ENCODE measurements around the gene MPZL2.
A peak's percentile ranks its signal among the peaks of the same experiment; 100 is the strongest.

MPZL2 gene

GRCh38 chr11:118283756-118284350 is 19.8 kb upstream of the MPZL2 start:
- DNase-seq (ENCODE audit: low spot score) = no peak

GRCh38 chr11:118283037-118283636 is 19.0 kb upstream of the MPZL2 start:
- DNase-seq (ENCODE audit: low spot score) = no peak

GRCh38 chr11:118282606-118283005 is 18.5 kb upstream of the MPZL2 start:
- no peak for DNase-seq (ENCODE audit: low spot score)

- no peak for DNase-seq (ENCODE audit: low spot score)
Measured at GRCh38 chr11:118281284-118281683, 17.2 kb upstream of the MPZL2 start.

- no peak for DNase-seq (ENCODE audit: low spot score)
Measured at GRCh38 chr11:118277312-118277711, 13.2 kb upstream of the MPZL2 start.

- DNase-seq (ENCODE audit: low spot score) = no peak
Measured at GRCh38 chr11:118276422-118276821, 12.3 kb upstream of the MPZL2 start.

- DNase-seq (ENCODE audit: low spot score) = no peak
Measured at GRCh38 chr11:118275176-118275575, 11.1 kb upstream of the MPZL2 start.

- no peak for DNase-seq (ENCODE audit: low spot score)
Measured at GRCh38 chr11:118274186-118274585, 10.1 kb upstream of the MPZL2 start.

GRCh38 chr11:118272001-118272400 is 7.9 kb upstream of the MPZL2 start:
- no peak for DNase-seq (ENCODE audit: low spot score)

GRCh38 chr11:118267486-118267885 is 3.4 kb upstream of the MPZL2 start:
- no peak for DNase-seq (ENCODE audit: low spot score)

GRCh38 chr11:118265954-118266353 is 1.9 kb upstream of the MPZL2 start:
- no peak for DNase-seq (ENCODE audit: low spot score)

- no peak for DNase-seq (ENCODE audit: low spot score)
Measured at GRCh38 chr11:118264569-118265465, 720 bp upstream of the MPZL2 start.

- no peak for DNase-seq (ENCODE audit: low spot score)
Measured at GRCh38 chr11:118263112-118263511, 985 bp downstream of the MPZL2 start.

- no peak for DNase-seq (ENCODE audit: low spot score)
Measured at GRCh38 chr11:118260353-118260752, 3.7 kb downstream of the MPZL2 start.

- no peak for DNase-seq (ENCODE audit: low spot score)
Measured at GRCh38 chr11:118259138-118259537, 5.0 kb downstream of the MPZL2 start.

- no peak for DNase-seq (ENCODE audit: low spot score)
Measured at GRCh38 chr11:118258410-118258809, 5.7 kb downstream of the MPZL2 start.

- no peak for DNase-seq (ENCODE audit: low spot score)
Measured at GRCh38 chr11:118252688-118253087, 11.4 kb downstream of the MPZL2 start.

- peak; percentile 65 for DNase-seq (ENCODE audit: low spot score)
Measured at GRCh38 chr11:118251858-118252652, 12.0 kb downstream of the MPZL2 start, which contains the start of gene MPZL3. MPZL3 (minus strand) TSS chr11:118252365; CDS start chr11:118252294, 71 bp downstream.

- DNase-seq (ENCODE audit: low spot score) = no peak
Measured at GRCh38 chr11:118247041-118247440, 17.1 kb downstream of the MPZL2 start.

GRCh38 chr11:118245936-118246562 is 18.0 kb downstream of the MPZL2 start:
- no peak for DNase-seq (ENCODE audit: low spot score)

GRCh38 chr11:118243993-118244762 is 19.9 kb downstream of the MPZL2 start:
- DNase-seq (ENCODE audit: low spot score) = no peak
